Measurements from ENCODE around the gene MPP2. TPM values are rescaled to one million over a fixed set of nuclear protein-coding genes. Genes with fewer than 3 reads are reported as not detected.
"Not testable (repeated sequence)": the region's sequence is repeated elsewhere in the genome, so short reads cannot be mapped to it uniquely, and the experiment has no call there.

MPP2 gene
- total RNA-seq, 2 experiments from 2014 or later = 6.0 TPM

DNA sequence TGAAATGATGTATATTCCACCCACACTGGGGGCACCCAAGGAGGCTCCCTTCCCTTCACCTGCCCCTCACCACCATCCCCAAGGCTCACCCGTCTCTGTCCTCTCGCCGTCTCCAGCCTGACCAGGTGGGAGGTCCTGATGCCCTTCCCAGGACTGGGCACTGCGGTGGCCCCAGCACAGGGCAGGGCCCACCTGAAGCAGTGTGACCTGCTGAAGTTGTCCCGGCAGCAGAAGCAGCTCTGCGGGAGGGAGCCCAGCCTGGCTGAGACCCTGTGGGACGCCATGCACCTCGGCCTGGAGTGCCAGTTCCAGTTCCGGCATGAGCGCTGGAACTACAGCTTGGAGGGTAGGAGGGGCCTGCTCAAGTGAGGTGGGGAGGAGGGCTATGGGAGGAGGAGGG lies 25.0 kb upstream of the MPP2 start:
- TF ChIP-seq, protein P1, sequence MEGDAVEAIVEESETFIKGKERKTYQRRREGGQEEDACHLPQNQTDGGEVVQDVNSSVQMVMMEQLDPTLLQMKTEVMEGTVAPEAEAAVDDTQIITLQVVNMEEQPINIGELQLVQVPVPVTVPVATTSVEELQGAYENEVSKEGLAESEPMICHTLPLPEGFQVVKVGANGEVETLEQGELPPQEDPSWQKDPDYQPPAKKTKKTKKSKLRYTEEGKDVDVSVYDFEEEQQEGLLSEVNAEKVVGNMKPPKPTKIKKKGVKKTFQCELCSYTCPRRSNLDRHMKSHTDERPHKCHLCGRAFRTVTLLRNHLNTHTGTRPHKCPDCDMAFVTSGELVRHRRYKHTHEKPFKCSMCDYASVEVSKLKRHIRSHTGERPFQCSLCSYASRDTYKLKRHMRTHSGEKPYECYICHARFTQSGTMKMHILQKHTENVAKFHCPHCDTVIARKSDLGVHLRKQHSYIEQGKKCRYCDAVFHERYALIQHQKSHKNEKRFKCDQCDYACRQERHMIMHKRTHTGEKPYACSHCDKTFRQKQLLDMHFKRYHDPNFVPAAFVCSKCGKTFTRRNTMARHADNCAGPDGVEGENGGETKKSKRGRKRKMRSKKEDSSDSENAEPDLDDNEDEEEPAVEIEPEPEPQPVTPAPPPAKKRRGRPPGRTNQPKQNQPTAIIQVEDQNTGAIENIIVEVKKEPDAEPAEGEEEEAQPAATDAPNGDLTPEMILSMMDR (IDR thresholded peaks at IDR 0.05) = no peak
- POLR2A ChIA-PET = interaction anchor here (0.9 kb wide), 1 partner anchor 9 kb away, joined by 3 read pairs; no protein-coding TSS in a partner anchor
- DNase-seq (no peak), ATAC-seq (no peak)
- CTCF ChIA-PET = interaction anchor here (1.5 to 1.9 kb wide), 2 partner anchors 11 to 58 kb away, joined by 3 to 9 read pairs; no protein-coding TSS in a partner anchor
- H3K9me3 Mint-ChIP-seq = no peaks in the 10 kb centered on the region
- intact Hi-C loops (cut with micrococcal nuclease) = no loop called here
- H3K27ac Mint-ChIP-seq = no peak overlapping the region
- H3K4me1 Mint-ChIP-seq (ENCODE audit: low read depth) = peaks cover 16% of the 10 kb centered on the region
- no peaks in the 10 kb centered on the region for H3K36me3 Mint-ChIP-seq (ENCODE audit: low read depth)
- peaks cover 2% of the 10 kb centered on the region for H3K27me3 Mint-ChIP-seq
- no peak overlapping the region for H3K4me3 Mint-ChIP-seq

DNA sequence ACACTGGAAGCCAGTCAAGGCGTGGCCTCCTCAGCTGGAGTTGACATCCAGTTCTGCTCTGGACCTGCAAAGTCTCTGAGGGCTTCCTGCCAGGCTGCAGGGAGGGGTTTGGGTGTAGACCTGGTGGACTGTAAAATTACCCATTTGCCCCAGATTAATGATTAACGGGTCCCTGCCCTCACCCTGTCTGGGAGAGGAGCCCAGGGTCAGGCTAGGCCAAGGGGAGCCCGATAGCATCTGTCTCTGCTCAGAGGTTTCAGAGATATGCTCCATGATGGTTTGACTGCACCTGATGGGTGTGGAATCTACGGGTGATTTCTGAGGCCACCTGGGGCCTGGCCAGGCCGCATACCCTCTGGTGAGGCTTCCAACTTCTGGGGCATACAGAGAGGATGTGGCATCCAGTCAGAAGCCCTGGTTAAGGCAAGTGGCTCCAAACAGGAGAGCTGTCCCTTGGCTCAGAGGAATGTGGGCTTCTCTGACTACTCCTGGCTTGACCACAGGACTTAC lies 23.8 kb upstream of the MPP2 start:
- H3K4me1 Mint-ChIP-seq (ENCODE audit: low read depth) = peaks cover 19% of the 10 kb centered on the region
- no peak overlapping the region for H3K4me3 Mint-ChIP-seq
- TF ChIP-seq, protein P1 (IDR thresholded peaks at IDR 0.05) = no peak
- ATAC-seq (no peak), DNase-seq (no peak)
- no peaks in the 10 kb centered on the region for H3K9me3 Mint-ChIP-seq
- ChIA-PET POLR2A (no interaction called here), CTCF (no interaction called here)
- no peak overlapping the region for H3K27ac Mint-ChIP-seq
- intact Hi-C loops (cut with micrococcal nuclease) = no loop called here
- no peaks in the 10 kb centered on the region for H3K36me3 Mint-ChIP-seq (ENCODE audit: low read depth)
- no peaks in the 10 kb centered on the region for H3K27me3 Mint-ChIP-seq

DNA sequence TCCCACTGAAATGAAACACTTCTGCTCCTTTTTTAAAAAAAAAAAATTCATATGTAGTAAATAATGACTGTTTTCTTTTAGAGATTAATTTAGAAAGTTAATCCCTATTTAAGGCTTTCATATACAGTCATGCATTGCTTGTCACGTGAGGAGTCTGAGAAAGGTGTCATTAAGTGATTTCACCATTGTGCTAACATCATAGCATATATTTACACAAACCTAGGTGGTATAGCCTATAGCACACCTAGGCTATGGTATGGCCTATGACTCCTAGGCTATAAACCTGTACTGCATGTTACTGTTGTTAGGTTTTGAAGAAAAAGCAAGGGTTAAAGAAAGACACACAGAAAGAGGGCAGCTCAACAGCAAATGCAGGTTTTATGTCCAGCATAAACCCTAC lies 21.3 kb upstream of the MPP2 start:
- TF ChIP-seq, protein P1 (IDR thresholded peaks at IDR 0.05) = no peak
- ATAC-seq = peak; percentile 46
- Mint-ChIP-seq H3K9me3 (no peaks in the 10 kb centered on the region), H3K27ac (no peak overlapping the region), H3K4me3 (no peak overlapping the region), H3K27me3 (no peaks in the 10 kb centered on the region), H3K4me1 (ENCODE audit: low read depth) (peaks cover 26% of the 10 kb centered on the region), H3K36me3 (ENCODE audit: low read depth) (no peaks in the 10 kb centered on the region)
- ChIA-PET CTCF (interaction anchor here (0.7 to 1.4 kb wide), 5 partner anchors 11 to 112 kb away, joined by 3 to 5 read pairs (median 3); no protein-coding TSS in a partner anchor), POLR2A (interaction anchor here (0.7 to 1.1 kb wide), 3 partner anchors 10 to 84 kb away, joined by 3 read pairs; no protein-coding TSS in a partner anchor)
- DNase-seq = no peak
- intact Hi-C loops (cut with micrococcal nuclease) = no loop called here

DNA sequence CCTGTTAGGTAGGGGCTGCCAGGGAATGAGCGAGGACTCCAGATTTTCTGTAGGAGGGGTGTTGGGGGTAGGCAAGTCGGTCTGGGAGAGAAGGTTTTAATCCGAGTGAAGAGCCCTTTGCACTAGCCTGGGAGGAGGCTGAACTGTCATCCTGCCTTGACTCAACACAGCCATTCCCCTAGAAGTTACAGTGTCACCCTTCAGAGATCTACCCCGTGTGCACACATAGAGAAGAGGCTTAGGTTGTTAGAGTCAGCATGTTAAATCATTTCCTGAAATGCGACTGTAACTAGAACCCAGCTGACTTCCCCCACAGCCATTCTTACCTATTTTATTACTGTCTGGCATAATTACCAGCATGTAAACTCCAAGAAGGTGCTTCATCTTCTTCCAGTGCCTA lies 20.6 kb upstream of the MPP2 start:
- POLR2A ChIA-PET = interaction anchor here (1.0 kb wide), 1 partner anchor 81 kb away, joined by 3 read pairs; no protein-coding TSS in a partner anchor
- not testable (repeated sequence) for H3K27me3 Mint-ChIP-seq

DNA sequence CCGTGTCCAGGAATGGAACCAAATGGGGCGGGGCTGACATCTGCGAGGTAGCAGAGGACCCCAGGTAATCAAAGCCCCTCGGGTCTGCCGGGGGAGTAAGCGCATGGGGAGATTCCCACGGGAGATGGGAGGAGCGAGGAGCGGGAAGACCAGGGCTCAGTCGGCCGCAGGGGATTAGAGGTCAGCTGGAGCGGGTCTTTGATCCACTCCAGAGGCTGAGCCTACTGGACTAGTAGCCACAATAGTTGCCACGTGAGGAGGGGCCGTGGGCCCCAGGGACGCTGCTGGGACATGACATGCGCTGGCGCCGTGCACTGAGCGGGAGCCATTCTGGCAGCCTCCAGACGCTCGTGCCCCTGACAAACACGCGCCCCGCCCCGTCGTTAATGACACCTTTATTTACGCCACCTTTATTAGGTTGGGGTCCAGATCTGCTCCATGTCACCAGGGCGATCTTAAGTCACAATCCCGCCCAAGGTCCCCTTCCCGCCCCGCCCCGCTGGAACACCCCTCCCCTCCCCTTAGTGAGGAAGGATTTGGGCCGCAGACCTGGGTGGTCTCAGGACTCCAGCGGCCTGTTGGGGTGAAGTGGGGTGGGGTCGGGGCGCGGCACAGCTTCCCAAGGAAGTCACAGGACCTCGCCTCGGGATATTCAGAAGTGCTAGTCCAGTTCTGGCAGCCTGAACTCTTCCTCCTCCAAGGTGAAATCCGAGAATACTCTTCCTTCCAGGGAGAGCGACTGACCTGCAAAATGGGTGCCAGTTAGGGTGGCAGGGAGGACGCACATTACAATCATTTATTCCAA lies 19.9 kb upstream of the MPP2 start:
- intact Hi-C loops (cut with micrococcal nuclease) = no loop called here
- ChIA-PET CTCF (interaction anchor here (0.6 to 4.7 kb wide), 6 partner anchors 9 to 48 kb away, joined by 3 to 20 read pairs (median 3); no protein-coding TSS in a partner anchor), POLR2A (no interaction called here)
- H3K4me3 Mint-ChIP-seq = peak overlapping the region; percentile 70
- ATAC-seq = peak; percentile 60
- no peaks in the 10 kb centered on the region for H3K36me3 Mint-ChIP-seq (ENCODE audit: low read depth)
- TF ChIP-seq, protein P1 (IDR thresholded peaks at IDR 0.05) = no peak
- H3K9me3 Mint-ChIP-seq = no peaks in the 10 kb centered on the region
- peaks cover 26% of the 10 kb centered on the region for H3K4me1 Mint-ChIP-seq (ENCODE audit: low read depth)
- H3K27me3 Mint-ChIP-seq = no peaks in the 10 kb centered on the region
- DNase-seq = peak; percentile 63
- peak overlapping the region; percentile 69 for H3K27ac Mint-ChIP-seq

More for the DNA sequence above, 20.6 kb upstream of the MPP2 start:
- intact Hi-C loops (cut with micrococcal nuclease); H3K9me3 Mint-ChIP-seq; DNase-seq; H3K36me3 Mint-ChIP-seq (ENCODE audit: low read depth): not testable (repeated sequence)
- peak; percentile 79 for ATAC-seq
- CTCF ChIA-PET = interaction anchor here (0.8 to 1.4 kb wide), 4 partner anchors 10 to 113 kb away, joined by 3 to 5 read pairs (median 3); no protein-coding TSS in a partner anchor
- peak overlapping the region; percentile 70 for H3K4me3 Mint-ChIP-seq
- peak overlapping the region; percentile 69 for H3K27ac Mint-ChIP-seq
- peaks cover 26% of the 10 kb centered on the region for H3K4me1 Mint-ChIP-seq (ENCODE audit: low read depth)
